Measurements from ENCODE around the gene ELMO1.

DNA sequence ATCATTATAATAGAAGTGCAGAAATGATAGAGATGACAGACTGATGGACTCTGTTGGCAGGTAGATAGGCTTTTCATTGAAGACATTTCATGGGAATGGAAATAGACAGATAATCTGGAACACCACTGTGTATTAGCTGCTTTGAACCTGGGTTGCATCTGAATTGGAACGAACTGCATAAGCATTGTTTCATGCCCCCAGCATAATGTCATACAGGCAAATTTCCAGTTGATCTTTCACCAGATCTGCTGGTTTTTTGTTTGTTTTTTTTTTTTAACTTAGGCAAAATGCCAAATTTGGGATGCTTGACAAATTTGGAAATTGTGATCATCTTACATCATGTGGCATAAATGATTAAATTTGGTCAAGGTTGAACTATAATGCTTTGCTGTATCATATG, 552.2 kb downstream of the ELMO1 start:
- TF ChIP-seq, protein P1, sequence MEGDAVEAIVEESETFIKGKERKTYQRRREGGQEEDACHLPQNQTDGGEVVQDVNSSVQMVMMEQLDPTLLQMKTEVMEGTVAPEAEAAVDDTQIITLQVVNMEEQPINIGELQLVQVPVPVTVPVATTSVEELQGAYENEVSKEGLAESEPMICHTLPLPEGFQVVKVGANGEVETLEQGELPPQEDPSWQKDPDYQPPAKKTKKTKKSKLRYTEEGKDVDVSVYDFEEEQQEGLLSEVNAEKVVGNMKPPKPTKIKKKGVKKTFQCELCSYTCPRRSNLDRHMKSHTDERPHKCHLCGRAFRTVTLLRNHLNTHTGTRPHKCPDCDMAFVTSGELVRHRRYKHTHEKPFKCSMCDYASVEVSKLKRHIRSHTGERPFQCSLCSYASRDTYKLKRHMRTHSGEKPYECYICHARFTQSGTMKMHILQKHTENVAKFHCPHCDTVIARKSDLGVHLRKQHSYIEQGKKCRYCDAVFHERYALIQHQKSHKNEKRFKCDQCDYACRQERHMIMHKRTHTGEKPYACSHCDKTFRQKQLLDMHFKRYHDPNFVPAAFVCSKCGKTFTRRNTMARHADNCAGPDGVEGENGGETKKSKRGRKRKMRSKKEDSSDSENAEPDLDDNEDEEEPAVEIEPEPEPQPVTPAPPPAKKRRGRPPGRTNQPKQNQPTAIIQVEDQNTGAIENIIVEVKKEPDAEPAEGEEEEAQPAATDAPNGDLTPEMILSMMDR (IDR thresholded peaks at IDR 0.05; ENCODE audit: low read depth, low read length, missing input control), result no peak
- no peak for TF ChIP-seq HNF4G (IDR thresholded peaks at IDR 0.05)
- peak; percentile 43 for TF ChIP-seq SP1 (IDR thresholded peaks at IDR 0.05)
- peak; percentile 40 to 73 for TF ChIP-seq RXRA (IDR thresholded peaks at IDR 0.05)

Data from liver (tissue), 3 donors.